ENCODE results near the gene PKP3. TPM values are rescaled to one million over a fixed set of nuclear protein-coding genes. Genes with fewer than 3 reads are reported as not detected.

Gene PKP3
- polyA plus RNA-seq, 2 of the 4 experiments (the other 2 are of a cell fraction), result 12.1 to 25.9 TPM

- Histone ChIP-seq H3K27ac (no peak overlapping the region), H3K4me3 (no peak overlapping the region), H3K4me1 (no peaks in the 10 kb centered on the region), H3K9me3 (no peaks in the 10 kb centered on the region), H3K4me2 (no peak overlapping the region)
- ChIA-PET CTCF (interaction anchor here (1.3 kb wide), 1 partner anchor 109 kb away, joined by 3 read pairs; no protein-coding TSS in a partner anchor), POLR2A (no interaction called here)
- no peak for TF ChIP-seq TFCP2L1 (CRISPR knock-in tag; IDR thresholded peaks at IDR 0.05)
- no peak for TF ChIP-seq EHMT2 (IDR thresholded peaks at IDR 0.05; ENCODE audit: low read depth)
- TF ChIP-seq ZC3H11A (IDR thresholded peaks at IDR 0.05), result no peak
- no peak for TF ChIP-seq REST (IDR thresholded peaks at IDR 0.05)
- no peak for TF ChIP-seq KDM1A (IDR thresholded peaks at IDR 0.05; ENCODE audit: low read depth)
- TF ChIP-seq MAFK (IDR thresholded peaks at IDR 0.05; ENCODE audit: partially characterized antibody), result no peak
- 86% methylated on average over 10 of the region's 11 CpGs for WGBS (ENCODE audit: missing lambda C conversion rate)
- DNase-seq (ENCODE audit: low read depth in 1 of 2, low spot score in 1 of 2), result no peak
- no peak for ATAC-seq
- no peak for FAIRE-seq
These were observed 11.9 kb upstream of the PKP3 start for GRCh38 chr11:382081-382629.

GRCh38 chr11:383431-383830 lies 10.6 kb upstream of the PKP3 start:
- no peak overlapping the region for H3K27ac ChIP-seq
- no peaks in the 10 kb centered on the region for H3K9me3 ChIP-seq
- H3K4me2 ChIP-seq, result no peak overlapping the region
- ATAC-seq, result no peak; a peak in 1 of 6 replicates
- H3K4me3 ChIP-seq, result no peak overlapping the region
- CTCF ChIA-PET, result interaction anchor here (0.9 to 1.7 kb wide), 3 partner anchors 20 to 108 kb away, joined by 3 to 4 read pairs (median 4); no protein-coding TSS in a partner anchor
- DNase-seq (ENCODE audit: low read depth in 1 of 2, low spot score in 1 of 2), result no peak
- no peak for FAIRE-seq
- H3K4me1 ChIP-seq, result no peaks in the 10 kb centered on the region
- POLR2A ChIA-PET, result no interaction called here
- WGBS (ENCODE audit: missing lambda C conversion rate), result 89% methylated on average over 11 of the region's 14 CpGs
- TF ChIP-seq RARB (CRISPR knock-in tag; IDR thresholded peaks at IDR 0.05), result no peak
- TF ChIP-seq CHD2 (IDR thresholded peaks at IDR 0.05; ENCODE audit: low read length, partially characterized antibody), result no peak
- TF ChIP-seq BHLHE40 (IDR thresholded peaks at IDR 0.05; ENCODE audit: low read depth, low read length), result no peak
- TF ChIP-seq TFCP2L1 (CRISPR knock-in tag; IDR thresholded peaks at IDR 0.05), result no peak
- no peak for TF ChIP-seq REST (IDR thresholded peaks at IDR 0.05)
- TF ChIP-seq RFX5 (IDR thresholded peaks at IDR 0.05), result no peak
- TF ChIP-seq ZC3H11A (IDR thresholded peaks at IDR 0.05), result no peak
- no peak for TF ChIP-seq CEBPB (IDR thresholded peaks at IDR 0.05)
- no peak for TF ChIP-seq CTCF (IDR thresholded peaks at IDR 0.05)
- no peak for TF ChIP-seq TP53 (CRISPR knock-in tag; IDR thresholded peaks at IDR 0.05)
- TF ChIP-seq NFE2L2 (conservative IDR thresholded peaks at IDR 0.05; ENCODE audit: low read length), result no peak
- TF ChIP-seq ESRRA (IDR thresholded peaks at IDR 0.05; ENCODE audit: borderline replicate concordance, low read length), result no peak
- TF ChIP-seq CHD4 (IDR thresholded peaks at IDR 0.05; ENCODE audit: borderline replicate concordance), result no peak
- no peak for TF ChIP-seq POLR2AphosphoS2 (conservative IDR thresholded peaks at IDR 0.05; ENCODE audit: low read length)
- TF ChIP-seq ELK1 (IDR thresholded peaks at IDR 0.05; ENCODE audit: low read depth, low read length), result no peak
- TF ChIP-seq CBX8 (IDR thresholded peaks at IDR 0.05), result no peak
- no peak for TF ChIP-seq MAX (IDR thresholded peaks at IDR 0.05)
- no peak for TF ChIP-seq HEYL (CRISPR knock-in tag; IDR thresholded peaks at IDR 0.05)
- TF ChIP-seq FOXS1 (CRISPR knock-in tag; IDR thresholded peaks at IDR 0.05), result no peak
